Urothelium cell line (cell line): ENCODE results near the gene P4HA2.
A peak's percentile ranks its signal among the peaks of the same experiment; 100 is the strongest.

Experiments used
- DNase-seq: peaks from one replicate; pipeline ENCODE4 v3.0.0; 2011; ENCODE audit warnings: low spot score, mixed read lengths
- FAIRE-seq: peaks from 2 replicates; lab custom pipeline; 2011; peaks lifted over from hg19 to GRCh38; lab: Jason Lieb, UNC

The P4HA2 gene

DNA sequence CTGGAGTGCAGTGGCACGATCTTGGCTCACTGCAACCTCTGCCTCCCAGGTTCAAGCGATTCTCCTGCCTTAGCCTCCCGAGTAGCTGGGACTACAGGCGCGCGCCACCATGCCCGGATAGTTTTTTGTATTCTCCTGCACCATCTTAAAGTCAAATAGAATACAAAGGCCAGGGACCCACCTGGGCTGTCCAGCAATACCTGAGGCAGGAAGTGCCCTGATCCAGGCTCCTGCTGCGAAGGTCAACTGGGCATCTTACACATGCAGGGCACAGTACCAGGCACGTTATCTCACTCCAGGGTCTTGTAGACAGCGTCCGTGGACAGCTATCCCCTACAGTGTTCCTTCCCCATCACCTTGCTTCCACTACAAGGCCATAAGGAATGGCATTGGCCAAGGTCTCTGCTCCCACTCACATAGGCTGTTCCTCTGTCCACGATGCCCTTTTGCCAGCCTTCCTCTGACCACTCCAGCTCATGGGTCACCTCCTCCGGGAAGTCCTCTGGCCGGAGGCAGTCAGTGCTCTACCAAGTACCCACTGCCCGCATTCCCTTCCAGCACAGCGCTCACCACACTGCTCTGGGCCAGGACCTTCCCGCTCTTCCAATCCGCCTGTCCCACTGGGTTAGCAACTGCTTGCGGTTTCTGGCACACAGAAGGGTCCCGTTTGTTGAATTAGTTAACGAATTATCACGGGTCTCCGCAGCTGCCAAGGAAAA is 978 bp downstream of the P4HA2 start:
- no peak for FAIRE-seq

DNA sequence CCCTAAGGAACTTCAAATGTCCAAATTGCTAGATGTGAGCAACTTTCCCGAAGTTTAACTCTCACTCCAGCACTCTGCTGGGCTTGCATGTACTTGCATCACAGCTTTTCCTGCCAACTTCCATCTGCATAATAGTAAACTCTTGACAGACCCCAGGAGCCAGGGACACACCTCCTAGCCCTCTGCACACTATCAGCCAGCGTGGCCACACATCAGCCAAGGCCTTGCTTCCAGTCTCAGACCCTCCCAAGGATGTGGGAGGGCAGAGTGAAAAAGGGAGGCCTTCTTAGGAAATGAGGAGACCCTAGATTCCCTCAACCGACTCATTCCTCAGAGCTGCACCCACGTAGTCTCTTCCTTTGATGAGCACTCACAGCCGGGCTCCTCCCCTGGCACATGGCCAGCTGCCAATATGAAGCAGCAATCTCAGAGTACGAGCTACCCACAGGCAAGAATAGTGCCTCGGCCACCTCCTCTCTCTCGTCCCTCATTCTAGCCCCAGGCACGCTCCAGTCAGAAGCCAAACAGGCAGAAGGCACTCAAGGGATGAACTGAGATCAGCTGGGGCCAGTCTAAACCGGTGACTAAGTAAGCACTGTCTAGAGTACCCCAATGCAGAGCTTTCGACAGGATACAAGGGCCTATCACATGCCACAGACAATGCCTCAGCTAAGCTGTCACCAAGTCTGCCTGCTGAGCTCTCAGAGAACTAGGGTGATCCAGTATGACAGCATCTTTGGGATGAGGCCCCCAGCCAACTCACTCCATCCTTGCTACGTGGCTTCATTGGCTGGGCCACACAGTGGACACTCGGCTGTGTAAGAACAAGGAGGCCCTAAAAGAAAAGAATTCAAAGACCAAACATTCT is 2.3 kb downstream of the P4HA2 start:
- peak; percentile 67 for DNase-seq
- FAIRE-seq: no peak

More for the DNA sequence above, 978 bp downstream of the P4HA2 start:
- DNase-seq: no peak

DNA sequence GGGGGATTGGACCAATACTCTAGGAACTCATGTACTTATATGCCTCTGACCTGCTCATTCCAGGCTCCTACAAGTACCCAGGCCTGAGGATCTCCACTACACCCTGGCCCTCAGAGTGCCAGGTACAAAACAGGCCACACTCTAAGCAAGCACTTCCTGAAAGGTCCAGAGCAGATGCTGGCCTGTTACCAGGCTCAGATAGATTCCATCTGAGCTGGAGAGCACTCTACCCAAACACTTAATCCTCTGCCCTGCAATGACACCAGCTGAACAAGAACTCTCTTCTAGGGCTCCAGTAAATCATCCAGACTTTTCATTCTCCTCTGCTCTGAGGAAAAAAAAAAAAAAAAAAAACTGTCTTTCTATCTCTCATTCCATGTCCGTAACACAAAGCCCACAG is 2.9 kb downstream of the P4HA2 start:
- no peak for DNase-seq

DNA sequence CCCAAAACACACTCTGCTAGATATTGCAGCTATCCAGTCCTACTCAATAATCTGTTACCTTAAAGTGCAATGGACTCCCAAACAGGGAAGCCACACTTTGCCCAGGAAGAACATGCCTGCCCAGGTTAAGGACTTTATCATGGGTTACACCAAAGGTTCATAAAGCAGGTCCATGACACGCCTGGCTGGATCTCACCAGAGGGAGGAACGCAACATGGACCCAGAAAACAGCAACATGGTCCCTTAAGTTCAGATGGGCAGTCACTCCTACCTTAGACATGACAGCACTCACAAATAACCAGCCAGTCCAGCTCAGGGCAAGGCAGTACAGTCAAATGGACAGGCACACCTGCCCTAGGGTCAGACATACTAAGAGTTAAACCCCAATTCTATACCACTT is 3.8 kb downstream of the P4HA2 start:
- no peak for DNase-seq
- peak; percentile 13 for FAIRE-seq

More for the DNA sequence above, 2.9 kb downstream of the P4HA2 start:
- FAIRE-seq: no peak

- no peak for FAIRE-seq
- DNase-seq: no peak
Observed at GRCh38 chr5:132222649-132223038, 5.0 kb downstream of the P4HA2 start.

DNA sequence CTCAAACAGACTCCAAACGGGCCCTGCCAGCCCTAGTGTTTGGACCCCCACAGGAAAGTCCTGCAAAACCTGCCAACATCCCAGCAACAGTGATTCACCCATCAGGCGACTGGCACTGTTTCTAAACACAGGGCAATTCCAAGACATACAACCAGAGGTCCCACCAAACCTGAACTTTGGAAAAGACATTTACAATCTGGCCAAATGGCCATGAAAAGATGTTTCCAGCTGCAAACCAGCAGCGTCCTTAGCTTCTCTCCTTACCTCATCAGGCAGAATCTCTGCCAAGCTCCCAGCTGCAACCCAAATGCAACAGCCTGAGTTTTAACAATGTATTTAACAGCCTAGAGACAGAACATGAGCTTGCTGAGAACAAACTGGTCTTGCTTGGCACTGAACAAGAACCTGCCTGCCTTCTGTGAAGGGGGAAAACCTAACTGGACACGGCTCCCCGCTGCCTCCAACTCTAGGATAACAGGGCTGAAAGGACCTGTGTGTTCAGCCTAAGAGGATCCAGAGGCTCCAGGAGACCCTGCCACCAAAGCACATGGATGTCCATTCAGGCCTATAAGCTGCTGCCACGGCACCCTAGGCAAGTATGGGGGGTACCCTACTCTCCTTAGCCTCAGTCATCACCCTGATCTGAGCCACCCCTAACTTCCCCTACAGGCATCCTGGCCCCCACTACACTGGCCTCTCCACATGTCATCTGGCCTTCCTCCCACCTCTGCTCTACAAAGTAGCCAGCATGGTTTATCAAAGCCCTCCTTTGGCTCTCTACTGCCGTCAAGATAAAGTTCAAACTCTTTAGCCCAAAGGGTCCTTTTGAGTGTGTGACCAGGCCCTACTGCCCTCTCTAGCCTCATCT is 5.6 kb downstream of the P4HA2 start:
- FAIRE-seq (no peak), DNase-seq (no peak)

- DNase-seq (no peak), FAIRE-seq (no peak)
Observed at GRCh38 chr5:132220491-132220890, 7.2 kb downstream of the P4HA2 start.

GRCh38 chr5:132219981-132220380 is 7.7 kb downstream of the P4HA2 start:
- no peak for FAIRE-seq
- DNase-seq: no peak

DNA sequence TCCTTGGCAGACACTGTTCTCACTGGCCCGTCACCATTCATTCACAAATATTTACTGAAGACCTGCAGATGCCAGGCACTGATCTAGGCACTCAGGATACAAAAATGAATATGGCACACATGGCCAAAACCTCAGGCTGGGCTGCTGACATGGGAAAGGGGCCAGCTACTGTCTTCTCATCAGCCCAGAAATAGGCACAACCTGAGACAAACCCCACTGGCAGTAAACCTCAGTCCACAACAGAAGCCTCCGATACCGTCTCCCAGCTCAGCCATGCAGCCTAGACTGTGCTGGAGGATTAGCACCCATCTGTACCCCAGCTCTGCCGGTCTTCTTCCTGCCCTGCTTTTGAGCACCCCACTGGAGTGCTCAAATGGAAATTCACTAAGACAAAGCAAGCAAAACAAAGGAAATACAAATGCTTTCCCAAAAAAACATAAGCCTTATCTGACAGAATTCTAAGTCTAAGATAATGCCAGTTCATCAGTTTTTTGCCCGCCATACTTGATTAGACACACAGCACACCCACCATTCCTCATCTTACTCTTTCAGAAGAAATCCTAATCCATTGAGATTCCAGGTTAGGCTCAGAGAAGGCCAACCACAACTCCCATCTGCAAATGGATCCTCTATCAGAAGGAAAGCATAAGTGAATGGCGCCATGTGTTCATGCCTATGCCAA is 8.2 kb downstream of the P4HA2 start:
- FAIRE-seq (no peak), DNase-seq (no peak)

DNA sequence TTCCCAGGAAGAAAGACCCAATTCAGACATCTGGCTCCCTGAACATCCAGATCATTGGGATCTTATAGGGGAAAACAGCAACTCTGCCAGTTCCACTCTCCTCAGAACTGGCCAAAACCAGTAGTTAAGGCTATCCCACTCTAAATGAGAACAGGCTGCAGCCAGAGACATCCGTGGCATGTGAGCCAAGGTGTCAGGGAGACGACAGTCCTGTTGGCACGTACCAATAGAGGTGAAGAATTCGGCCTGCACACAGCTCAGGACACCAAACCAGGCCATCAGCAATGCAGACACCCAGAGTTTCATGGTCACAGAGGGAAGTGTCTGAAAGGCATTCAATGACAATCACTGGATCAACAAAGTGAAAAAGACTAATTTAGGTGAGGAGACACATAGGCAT is 9.3 kb downstream of the P4HA2 start:
- FAIRE-seq: no peak
- no peak for DNase-seq

- DNase-seq (peak; percentile 97), FAIRE-seq (peak; percentile 98)
Observed at GRCh38 chr5:132215329-132215728, 12.3 kb downstream of the P4HA2 start.

DNA sequence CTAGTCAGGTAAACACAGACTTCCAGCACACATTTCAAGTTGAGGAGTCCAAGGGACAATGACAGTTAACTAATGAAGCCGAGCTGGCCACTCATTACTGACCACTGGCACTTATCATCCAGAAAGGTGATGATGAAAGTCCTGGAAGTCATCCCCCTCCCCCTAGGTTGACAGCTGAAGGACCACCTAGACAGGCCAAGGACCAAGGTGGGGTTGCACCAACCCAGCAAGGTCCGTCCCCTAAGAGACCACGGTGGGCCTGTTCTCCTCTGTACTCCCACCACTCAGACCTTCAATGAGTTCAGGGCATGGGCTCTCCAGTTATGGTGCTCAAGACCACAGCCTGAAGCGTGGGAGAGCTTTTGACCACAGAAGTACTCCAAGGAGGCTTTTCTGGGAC is 13.2 kb downstream of the P4HA2 start:
- FAIRE-seq (no peak), DNase-seq (no peak)

- DNase-seq (no peak), FAIRE-seq (no peak)
Observed at GRCh38 chr5:132213666-132214065, 14.0 kb downstream of the P4HA2 start.

DNA sequence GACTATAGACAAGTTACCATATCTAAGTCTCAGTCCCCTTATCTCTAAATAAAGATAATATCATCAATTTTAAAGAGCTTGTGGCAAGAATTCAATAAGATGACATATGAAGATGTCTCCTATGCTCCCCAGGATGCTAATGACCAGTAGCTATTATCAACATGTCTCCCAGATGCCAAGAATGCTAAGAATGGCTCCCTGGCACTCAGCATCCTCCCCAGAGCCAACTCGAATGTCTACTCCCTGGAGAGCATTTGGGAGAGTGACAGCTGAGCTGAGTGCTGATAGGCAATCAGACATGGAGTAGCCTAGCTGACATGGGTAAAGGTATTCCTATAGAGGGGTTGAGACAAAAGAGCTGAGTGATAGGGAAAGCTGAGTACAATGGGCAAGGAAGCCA is 15.9 kb downstream of the P4HA2 start:
- DNase-seq (no peak), FAIRE-seq (no peak)

- DNase-seq (no peak), FAIRE-seq (no peak)
Observed at GRCh38 chr5:132210944-132211343, 16.7 kb downstream of the P4HA2 start.

GRCh38 chr5:132209901-132210545 is 17.6 kb downstream of the P4HA2 start:
- FAIRE-seq: no peak

DNA sequence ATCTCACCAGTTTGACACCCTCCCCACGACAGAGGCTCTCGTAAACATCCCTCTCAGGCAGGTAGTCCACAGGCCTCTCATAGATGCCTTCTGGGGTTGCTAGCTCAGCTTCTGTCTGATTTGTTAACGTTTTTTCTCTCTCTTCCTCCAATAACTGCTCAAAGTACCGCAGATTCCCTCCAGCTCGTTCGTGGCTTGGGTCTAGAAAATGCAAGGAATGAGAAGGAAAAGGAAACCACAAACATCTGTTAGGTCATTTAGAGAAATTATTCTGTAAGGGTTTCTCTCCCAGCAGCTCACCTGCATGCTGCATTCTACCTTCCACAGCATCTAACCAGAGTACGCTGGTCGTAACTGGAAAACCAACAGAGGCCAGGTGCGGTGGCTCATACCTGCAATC is 18.5 kb downstream of the P4HA2 start:
- FAIRE-seq (no peak), DNase-seq (no peak)

More at GRCh38 chr5:132209901-132210545, 17.6 kb downstream of the P4HA2 start:
- no peak for DNase-seq

DNA sequence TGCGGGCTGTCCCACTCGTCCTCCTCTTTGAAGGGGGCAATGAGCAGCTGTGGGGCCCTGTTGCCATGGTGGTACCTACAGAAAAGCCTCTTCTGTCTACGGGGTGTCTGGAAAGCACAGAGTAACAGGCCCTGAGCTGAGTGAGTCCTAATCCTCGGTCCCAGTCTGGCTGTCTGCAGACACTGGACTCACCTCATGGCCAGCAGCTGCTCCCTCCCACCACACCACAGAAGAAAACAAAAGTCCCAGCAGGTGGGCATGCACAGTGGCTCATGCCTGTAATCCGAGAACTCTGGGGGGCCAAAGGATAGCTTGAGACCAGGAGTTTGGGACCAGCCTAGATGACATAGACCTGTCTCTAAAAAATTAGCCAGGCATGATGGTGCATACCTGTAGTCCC is 19.9 kb downstream of the P4HA2 start:
- DNase-seq (no peak), FAIRE-seq (no peak)

DNA sequence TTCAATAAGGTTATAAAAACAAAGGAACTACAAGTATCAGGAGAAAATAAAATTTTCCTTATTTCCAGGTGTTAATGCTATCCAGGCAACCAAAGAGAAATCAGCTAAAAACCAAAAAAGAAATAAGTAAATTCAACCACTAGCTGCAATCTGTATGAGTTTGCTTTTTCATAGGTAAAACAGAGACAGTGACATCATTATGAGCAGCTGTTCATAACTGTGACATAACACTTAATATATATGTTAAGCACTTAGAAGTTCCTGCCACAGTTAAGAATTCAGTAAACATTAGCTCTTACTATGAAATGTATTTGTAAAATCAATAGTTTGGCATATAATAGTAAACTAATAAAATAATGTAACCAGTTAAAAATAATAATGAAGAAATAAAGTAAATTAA is 20.9 kb downstream of the P4HA2 start:
- no peak for FAIRE-seq
- DNase-seq: no peak
